ENCODE results near the gene CFAP299.
A peak's percentile ranks its signal among the peaks of the same experiment; 100 is the strongest.

The CFAP299 gene

DNA sequence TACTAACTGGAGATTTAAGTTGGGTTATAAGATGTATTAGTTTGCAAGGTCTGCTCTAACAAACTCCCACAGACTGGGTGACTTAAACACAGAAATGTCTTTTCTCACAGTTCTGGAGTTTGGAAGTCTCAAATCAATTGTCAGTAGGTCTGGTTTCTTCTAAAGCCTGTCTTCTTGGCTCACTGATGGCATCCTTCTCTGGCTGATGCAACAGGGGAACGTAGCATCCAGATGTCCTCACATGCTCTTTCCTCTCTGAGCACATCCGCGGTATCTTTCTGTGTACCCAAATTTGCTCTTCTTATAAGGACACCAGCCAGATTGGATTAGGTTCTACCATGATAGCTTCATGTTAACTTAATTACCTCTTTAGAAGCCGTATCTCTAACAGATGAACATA lies 631.8 kb downstream of the CFAP299 start:
- no peak for DNase-seq

- no peak for DNase-seq
Measured at GRCh38 chr4:80980239-80980638, 644.7 kb downstream of the CFAP299 start.

DNA sequence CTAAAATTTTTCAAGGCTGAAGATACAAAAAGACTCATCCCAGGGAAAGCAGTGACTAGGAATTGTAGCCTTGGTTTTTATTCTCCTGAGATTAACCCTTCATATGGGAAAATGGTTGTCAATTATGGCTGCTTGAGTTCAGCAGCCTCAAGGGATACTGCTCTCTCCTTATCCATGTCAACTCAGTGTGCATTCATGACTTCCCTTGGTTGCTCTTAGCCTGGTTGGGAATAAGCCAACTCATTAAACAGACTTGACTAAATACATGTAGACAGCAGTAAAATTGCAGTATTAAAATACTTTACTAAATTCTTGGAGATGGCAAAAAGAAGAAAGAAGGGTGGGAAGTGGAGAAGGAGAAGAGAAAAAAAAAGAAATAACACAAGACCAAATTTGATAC lies 650.5 kb downstream of the CFAP299 start:
- DNase-seq = no peak

GRCh38 chr4:80989921-80990544 lies 654.5 kb downstream of the CFAP299 start:
- no peak for DNase-seq

DNA sequence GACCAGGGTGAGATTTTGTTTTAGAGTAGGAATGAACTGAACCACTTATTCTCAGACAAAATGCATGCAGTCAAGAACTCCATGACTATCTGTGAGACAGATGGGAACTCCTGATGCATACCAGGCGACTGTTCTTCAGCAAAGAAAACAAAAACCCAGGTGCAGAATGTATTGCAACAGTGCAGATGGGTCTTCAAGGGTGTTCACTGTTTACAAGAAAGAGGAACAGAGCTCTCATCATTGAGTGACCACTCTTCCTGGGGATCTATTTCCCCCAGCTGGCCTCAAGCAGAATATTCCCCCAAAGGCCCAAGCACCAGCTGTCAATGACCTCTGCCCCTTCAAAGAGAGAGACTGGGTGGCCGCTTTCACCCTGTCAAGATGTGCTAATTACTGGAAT lies 655.3 kb downstream of the CFAP299 start:
- DNase-seq = no peak

DNA sequence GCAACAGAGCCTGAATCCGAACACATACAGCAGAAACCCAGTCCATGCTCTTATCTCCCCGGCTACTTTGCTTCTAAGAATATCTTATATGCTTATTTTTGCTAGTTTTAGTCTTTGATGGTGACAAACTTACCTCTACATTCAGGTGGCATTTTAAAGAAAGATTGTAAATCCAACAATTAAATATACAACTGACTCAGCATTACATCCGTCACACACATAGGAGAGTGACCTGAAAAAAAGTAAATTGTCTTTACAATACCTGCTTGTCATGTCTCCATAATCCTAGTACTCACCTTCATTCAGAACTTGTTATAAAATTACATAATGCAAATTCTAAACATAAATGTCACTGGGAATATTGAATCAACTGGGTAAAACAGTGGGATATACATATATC lies 664.4 kb downstream of the CFAP299 start:
- no peak for DNase-seq

GRCh38 chr4:81003597-81004111 lies 668.1 kb downstream of the CFAP299 start:
- DNase-seq = peak; percentile 1

DNA sequence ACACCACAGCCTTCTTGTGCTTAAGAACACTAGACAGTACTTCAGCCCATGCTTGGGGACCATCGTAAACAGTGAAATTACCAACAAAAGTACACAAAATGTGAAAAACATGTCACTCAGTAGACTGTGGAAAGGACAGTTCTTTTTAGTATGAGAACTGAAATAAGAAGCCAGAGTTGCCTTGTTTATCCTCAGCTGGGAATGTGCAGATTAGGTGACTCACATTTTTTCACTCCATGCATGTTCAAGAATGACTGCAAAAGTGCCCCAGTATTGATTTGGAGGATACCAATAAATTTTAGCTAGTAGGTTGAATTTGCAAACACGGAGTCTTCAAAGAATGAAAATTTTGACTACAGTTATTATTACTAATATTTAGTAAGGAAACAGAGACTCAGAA lies 671.9 kb downstream of the CFAP299 start:
- no peak for DNase-seq

Data from NK-92 treated with Interleukin-12 subunit alpha and Interleukin-12 subunit beta, amount 100 ng/mL, for 24 hours (cell line).